Nephron progenitor cell (in vitro differentiated cells): ENCODE measurements around the gene SND1.

Source experiments
- DNase-seq: peaks from one replicate; pipeline ENCODE4 v3.0.0; 2021
- H3K27ac Mint-ChIP-seq: 2 replicates; pipeline ENCODE4 v1.8.0; 2021; ENCODE audit warnings: mild to moderate bottlenecking, moderate library complexity, mixed read lengths
- H3K27me3 Mint-ChIP-seq: 2 replicates; pipeline ENCODE4 v1.8.0; 2021; ENCODE audit warnings: mild to moderate bottlenecking, low read depth, mixed read lengths; ENCODE audit not compliant: poor library complexity
- H3K36me3 Mint-ChIP-seq: 2 replicates; pipeline ENCODE4 v1.8.0; 2021; ENCODE audit warnings: low read depth, mixed read lengths
- H3K4me1 Mint-ChIP-seq: 2 replicates; pipeline ENCODE4 v1.8.0; 2021; ENCODE audit warnings: mixed read lengths
- H3K4me3 Mint-ChIP-seq: 2 replicates; pipeline ENCODE4 v1.8.0; 2021; ENCODE audit warnings: mild to moderate bottlenecking, moderate library complexity, mixed read lengths
- H3K9me3 Mint-ChIP-seq: 2 replicates; pipeline ENCODE4 v1.8.0; 2021; ENCODE audit warnings: mild to moderate bottlenecking, moderate library complexity, mixed read lengths
- CTCF ChIP-seq: fragments of 200-600 bp; sonication (generic); IDR thresholded peaks from 2 replicates; pipeline ENCODE4 v1.5.0; 2021; ENCODE audit warnings: antibody characterized with exemption

SND1 gene

GRCh38 chr7:128123291-128124037, 471.5 kb downstream of the SND1 start:
- no peaks in the 10 kb centered on the region for H3K36me3 Mint-ChIP-seq
- no peak overlapping the region for H3K4me3 Mint-ChIP-seq
- H3K27ac Mint-ChIP-seq = peak overlapping the region; percentile 77
- TF ChIP-seq CTCF = no peak
- peaks cover 14% of the 10 kb centered on the region for H3K27me3 Mint-ChIP-seq
- no peaks in the 10 kb centered on the region for H3K9me3 Mint-ChIP-seq
- peak; percentile 36 for DNase-seq
- H3K4me1 Mint-ChIP-seq = peaks cover 47% of the 10 kb centered on the region

GRCh38 chr7:128124786-128125185, 472.8 kb downstream of the SND1 start:
- no peak overlapping the region for H3K4me3 Mint-ChIP-seq
- DNase-seq = no peak
- TF ChIP-seq CTCF = no peak
- H3K4me1 Mint-ChIP-seq = peaks cover 47% of the 10 kb centered on the region
- no peaks in the 10 kb centered on the region for H3K9me3 Mint-ChIP-seq
- no peaks in the 10 kb centered on the region for H3K36me3 Mint-ChIP-seq
- peaks cover 10% of the 10 kb centered on the region for H3K27me3 Mint-ChIP-seq
- no peak overlapping the region for H3K27ac Mint-ChIP-seq

GRCh38 chr7:128125816-128126215, 473.8 kb downstream of the SND1 start:
- no peak for DNase-seq
- Mint-ChIP-seq H3K9me3 (no peaks in the 10 kb centered on the region), H3K4me3 (no peak overlapping the region), H3K4me1 (peaks cover 38% of the 10 kb centered on the region), H3K27me3 (peaks cover 10% of the 10 kb centered on the region), H3K36me3 (no peaks in the 10 kb centered on the region), H3K27ac (no peak overlapping the region)
- TF ChIP-seq CTCF = no peak

- TF ChIP-seq CTCF = no peak
- no peaks in the 10 kb centered on the region for H3K36me3 Mint-ChIP-seq
- peaks cover 10% of the 10 kb centered on the region for H3K27me3 Mint-ChIP-seq
- H3K4me1 Mint-ChIP-seq = peaks cover 15% of the 10 kb centered on the region
- peaks cover 4% of the 10 kb centered on the region for H3K9me3 Mint-ChIP-seq
- H3K27ac Mint-ChIP-seq = no peak overlapping the region
- H3K4me3 Mint-ChIP-seq = no peak overlapping the region
- no peak for DNase-seq
Measured at GRCh38 chr7:128128401-128128800, 476.4 kb downstream of the SND1 start.

- Mint-ChIP-seq H3K4me1 (peaks cover 7% of the 10 kb centered on the region), H3K9me3 (peaks cover 9% of the 10 kb centered on the region), H3K36me3 (no peaks in the 10 kb centered on the region), H3K27ac (no peak overlapping the region), H3K4me3 (no peak overlapping the region), H3K27me3 (peaks cover 10% of the 10 kb centered on the region)
- DNase-seq = no peak
- TF ChIP-seq CTCF = no peak
Measured at GRCh38 chr7:128129224-128129864, 477.4 kb downstream of the SND1 start.

- peaks cover 10% of the 10 kb centered on the region for H3K4me1 Mint-ChIP-seq
- peaks cover 17% of the 10 kb centered on the region for H3K9me3 Mint-ChIP-seq
- TF ChIP-seq CTCF = no peak
- no peak overlapping the region for H3K27ac Mint-ChIP-seq
- H3K36me3 Mint-ChIP-seq = peaks cover 8% of the 10 kb centered on the region
- peaks cover 10% of the 10 kb centered on the region for H3K27me3 Mint-ChIP-seq
- H3K4me3 Mint-ChIP-seq = no peak overlapping the region
- no peak for DNase-seq
Measured at GRCh38 chr7:128131115-128131514, 479.1 kb downstream of the SND1 start.
